M059J (cell line): ENCODE data around the gene AUTS2. TPM values are rescaled to one million over a fixed set of nuclear protein-coding genes. Genes with fewer than 3 reads are reported as not detected.
"Not testable (repeated sequence)": the region's sequence is repeated elsewhere in the genome, so short reads cannot be mapped to it uniquely, and the experiment has no call there.

Experiments
- DNase-seq: peaks from one replicate; pipeline ENCODE4 v3.0.0-alpha.2; 2012; ENCODE audit warnings: low read depth
- total RNA-seq: library from RNA; depleted of rRNA; stranded (reverse); fragments of >200 nt; shearing (Covaris generic); gene quantifications from 2 replicates; pipeline ENCODE4 v1.2.3, GENCODE V29; 2014

AUTS2 gene
- total RNA-seq, 1 experiment from 2014 or later, result 6.9 TPM

DNA sequence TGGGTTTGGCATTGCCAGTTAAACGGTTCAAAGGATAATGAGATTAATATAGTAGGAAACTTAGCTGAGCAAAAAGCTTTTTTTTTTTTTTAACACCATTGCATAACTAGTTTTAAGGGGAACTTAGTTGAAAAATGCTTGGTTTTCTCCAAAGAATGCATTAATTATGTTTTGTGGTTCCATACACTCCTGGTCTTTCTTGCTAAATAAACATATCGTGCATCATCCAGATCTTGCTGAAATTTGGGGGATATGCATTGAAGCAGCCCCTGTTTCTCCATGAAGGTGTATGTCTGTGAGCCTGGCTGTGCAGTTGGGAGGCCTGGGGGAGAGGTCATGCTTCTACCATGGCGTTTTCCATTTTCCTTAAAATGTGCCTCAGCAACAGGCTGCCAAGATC, 975.4 kb downstream of the AUTS2 start:
- no peak for DNase-seq

DNA sequence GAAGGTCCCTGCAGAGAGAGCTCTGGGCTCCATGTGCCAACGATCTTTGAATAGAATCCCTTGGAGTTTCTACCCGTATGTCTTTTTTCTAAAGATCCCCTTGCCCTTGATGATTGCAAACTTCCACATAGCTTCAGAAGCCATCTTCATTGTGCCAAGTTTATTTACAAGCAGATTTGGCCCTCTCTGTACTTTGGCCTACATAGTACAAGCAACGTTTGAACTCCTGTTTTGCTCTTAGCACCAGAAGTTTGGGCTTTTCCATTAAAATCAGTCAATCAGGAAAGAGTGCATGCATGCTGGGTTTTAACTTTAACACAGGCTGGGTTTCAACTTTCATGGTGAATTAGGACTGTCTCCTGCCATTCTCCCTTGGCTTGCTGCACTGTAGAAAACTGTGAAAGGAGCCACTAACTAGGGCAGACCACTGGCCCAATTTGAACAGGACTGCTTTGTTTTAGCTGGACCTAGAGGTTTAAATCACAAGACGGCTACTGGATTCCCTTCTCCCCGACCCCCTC, 976.1 kb downstream of the AUTS2 start:
- no peak for DNase-seq

DNA sequence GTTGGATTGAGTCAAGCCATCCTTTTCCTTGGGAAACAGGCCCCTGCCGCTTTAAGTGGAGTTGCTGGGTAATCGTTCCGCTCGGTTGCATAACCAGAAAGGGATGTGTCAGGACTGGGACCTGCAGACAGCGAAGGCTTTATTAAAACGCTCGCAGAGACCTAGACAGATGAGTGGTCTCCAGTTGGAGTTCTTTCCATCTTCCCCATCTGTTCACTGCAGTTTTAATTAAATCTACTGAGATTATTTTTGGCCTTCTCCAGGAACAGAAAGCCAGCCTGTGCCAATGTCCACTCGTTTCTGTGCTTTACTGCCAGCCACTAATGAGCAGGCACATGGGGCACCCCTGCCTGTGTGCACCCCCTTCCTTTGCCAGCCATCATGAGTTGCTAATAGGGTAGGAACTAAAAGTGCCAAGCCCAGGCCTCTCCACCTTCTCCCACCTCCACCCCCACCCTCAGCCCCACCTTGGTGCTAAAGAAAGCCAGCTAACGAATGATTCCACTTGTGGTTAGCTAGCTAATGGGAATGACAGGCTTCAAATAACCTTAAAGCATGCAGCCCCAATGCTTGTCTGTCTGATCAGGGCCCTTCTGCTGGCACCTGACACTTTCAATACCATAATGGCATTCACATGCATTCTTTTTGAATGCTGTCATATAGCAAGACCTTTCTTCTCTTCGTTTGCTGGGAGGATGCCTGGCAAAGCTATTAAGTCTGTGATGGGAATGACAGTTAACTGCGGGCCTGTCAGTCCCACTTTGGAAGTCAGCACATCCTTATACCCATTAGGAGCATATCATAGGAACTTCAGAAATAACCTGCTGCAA, 976.9 kb downstream of the AUTS2 start:
- DNase-seq, result peak; percentile 54

DNA sequence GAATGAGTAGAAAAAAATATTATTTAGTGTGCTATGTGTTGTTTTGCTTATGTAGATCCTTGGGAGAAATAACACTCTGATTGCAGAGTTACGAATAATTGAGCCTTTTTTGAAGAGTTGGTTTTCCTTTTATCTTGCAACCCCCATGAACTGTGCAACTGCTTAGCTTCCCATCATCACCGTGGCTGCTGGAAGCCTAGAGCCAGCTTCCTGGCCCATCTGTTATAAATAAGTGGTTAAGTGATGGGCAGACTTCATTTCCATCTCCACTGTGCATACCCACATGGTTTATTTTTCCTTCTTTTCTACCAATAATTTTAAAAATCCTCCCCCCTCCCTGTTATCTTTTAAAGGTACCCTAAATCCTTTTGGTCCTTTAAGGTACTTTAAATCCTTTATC, 978.8 kb downstream of the AUTS2 start:
- no peak for DNase-seq

DNA sequence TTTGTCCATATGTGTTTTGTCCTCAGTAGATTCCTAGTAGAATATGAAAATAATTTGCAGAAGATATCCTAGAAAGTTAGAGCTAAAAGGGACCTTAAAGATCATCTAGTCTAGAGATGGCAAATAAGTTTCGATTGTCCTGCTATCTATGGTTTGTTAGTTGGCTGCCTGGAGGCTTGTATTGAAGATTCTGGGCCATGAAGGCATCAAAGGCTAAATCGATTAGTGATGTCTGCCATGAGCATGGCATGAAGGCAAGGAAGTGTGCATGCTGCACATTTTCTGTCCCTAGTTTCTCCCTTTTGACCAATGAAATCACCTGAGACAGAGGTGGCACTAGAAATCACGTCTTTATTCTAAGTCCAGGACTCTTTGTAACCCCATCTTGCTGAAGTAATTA, 979.9 kb downstream of the AUTS2 start:
- DNase-seq, result no peak

DNA sequence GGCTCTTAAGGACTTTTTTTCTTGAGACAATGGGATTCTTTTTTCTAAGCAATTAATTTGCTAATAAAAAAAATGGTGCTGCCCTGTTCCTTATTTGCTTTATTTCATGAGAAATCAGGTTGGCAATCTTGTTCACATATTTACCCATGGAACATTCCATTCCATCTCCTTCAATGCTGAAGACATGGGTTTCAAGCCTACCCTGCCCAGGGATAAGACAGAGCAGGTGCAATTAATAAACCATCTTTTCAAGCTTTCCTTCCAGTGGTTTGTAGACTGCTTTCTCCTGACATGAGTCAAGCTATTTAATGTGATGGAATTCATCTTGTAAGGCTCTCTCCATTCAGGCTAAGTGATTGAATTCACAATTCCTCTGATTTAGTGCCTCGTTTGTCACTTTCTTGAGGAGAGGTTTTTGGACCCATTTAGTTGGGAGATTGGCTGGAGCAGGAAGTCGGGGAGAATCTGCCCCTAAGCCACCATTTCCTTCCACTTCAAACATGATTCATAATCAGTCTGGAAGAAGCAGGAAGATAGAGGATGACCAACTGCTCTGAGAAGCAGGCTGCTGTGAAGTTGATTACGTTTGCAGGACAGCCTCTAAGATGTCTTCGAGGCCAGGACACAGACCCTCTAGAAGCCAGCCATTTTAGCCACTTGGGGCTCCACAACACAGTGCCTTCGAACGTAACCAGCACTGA, 981.3 kb downstream of the AUTS2 start:
- DNase-seq, result peak; percentile 15

DNA sequence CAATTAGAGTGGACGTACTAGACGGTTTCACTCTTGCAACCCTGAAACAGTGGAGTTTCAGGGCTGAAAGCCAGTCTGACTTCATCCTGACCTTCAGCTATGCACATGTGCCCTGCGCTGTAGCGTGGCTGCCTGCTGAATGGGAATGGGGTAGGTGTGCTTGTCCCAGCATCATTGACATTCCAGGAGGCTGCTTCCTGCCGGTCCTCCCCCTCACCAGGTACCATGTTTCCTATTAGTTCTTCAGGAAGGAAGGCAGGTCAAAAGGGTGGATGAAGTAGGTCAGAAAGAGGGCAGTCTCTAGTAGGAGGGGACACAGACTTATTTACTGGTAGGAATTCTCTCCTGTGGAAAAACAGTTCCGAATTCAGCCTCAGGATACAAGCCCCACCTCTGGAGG, 981.9 kb downstream of the AUTS2 start:
- no peak for DNase-seq

DNA sequence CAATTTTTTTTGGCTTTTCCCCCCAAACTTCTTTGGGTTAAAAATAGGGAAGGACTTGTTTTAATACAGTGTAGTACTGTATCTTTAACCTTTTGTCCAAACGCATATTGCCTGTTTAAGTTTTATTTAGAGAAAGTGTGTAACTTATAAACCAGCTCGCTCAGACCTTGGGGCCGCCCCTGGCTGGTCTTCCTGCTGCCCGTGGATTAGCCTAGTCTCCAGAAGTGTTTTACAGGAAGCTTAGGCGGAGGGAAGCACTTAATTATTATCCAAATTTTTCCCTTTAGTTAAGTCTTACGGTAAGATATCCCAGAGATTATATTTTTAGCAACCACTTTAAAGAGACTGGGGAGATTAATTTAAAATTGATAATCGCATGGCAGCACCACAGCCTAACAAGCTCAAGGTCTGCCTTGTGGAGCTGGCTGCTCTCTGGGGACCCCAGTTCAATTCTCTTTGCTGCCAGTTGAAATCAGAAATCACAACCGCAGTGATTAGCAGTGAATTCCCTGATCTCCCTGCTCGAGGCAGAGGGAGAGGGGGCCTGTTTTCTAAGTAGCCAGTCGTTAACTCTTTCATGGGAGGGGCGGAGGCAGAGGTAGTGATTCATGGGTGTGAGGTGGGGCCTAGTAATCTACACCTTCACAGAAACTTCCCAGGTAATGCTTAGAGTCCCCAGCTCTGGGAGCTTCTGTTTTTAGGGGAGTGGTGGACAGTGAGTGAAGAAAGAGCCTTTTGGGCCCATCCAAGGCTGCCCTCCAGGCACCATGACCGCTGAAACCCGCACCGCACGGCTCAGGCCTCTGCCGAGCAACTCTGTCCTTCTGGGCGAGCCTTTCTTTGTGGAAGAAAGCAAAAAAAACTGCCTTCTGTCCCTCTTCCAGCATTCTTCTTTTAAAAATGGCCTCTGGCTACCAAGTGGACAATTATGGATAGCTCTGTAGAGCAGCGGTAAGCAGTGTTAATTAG, 984.9 kb downstream of the AUTS2 start:
- no peak for DNase-seq

DNA sequence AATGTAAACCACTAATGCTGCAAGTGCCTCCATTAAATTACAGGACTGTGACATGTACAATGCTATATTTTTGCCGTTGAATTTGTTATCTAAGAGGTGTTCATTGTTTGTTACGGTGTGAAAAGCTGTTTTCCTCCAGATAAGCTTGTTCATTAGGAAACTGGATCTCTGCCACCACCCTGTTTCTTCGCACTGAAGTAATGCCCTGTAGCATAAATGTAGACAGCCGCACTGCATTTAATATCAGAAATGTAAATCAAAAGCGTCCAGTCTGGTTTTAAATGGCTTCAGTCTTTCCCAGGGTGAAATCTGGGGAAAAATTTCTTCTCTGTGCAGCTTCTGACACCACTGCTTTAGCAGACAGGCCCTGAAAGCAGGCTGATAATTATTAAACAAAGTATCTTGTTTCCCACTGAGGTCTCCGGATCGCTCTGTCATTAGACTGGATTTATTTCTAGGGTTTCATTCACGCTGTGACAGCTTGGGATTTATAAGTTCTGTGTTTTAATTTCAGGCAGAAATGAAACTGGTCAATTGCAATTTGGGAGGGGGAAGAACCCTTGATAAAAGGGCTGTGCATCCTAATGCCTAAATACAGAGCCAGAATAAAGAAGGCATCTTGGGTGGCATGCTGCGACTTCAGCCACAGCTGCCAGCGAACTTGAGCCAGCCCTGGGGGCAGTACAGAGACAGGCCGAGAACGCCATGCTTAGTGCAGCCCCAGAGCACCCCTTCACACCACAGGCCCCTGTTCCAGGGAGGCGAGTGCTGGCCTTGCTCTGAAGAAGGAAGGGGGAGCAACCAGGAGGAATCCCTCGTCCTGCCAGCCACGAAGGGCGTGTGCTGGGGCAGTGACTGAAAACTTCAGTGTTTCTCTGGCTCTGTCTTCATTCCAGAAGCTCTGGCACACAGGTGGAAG, 985.9 kb downstream of the AUTS2 start:
- DNase-seq, result no peak

DNA sequence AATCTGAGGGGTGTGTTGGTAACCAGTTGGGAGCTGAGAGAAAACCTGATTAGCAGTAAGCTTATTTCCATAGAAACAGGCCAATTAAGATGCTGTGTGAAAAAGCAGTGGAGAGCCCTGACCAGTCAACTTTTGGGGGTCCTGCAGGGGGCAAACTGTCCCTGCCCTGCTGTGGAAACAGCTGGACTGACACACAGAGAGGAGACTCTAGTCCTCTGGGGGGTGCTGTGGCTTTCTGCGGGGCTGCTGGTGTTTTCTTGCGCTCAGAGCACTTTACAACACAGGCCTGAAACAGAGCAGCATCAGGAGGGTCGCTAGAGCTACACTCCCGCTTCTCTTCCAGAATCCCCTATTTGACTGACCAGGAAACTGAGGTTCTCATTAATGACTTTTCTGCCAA, 986.8 kb downstream of the AUTS2 start:
- DNase-seq, result no peak

DNA sequence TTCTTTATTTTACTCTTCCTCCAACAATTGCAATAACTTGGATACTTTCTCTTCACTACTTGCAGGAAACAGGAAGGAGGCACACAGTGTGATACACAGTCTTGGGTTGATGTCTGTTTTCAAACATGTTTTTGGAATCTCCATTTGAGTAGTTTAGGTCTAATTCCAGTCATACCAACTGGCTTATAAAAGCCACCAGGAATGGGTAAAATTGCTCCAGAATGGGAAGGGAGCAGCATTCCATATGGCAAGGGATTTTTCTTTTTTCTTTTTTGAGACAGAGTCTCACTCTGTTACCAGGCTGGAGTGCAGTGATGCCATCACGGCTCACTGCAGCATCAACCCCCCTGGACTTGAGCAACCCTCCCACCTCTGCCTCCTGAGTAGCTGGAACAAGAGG, 988.5 kb downstream of the AUTS2 start:
- no peak for DNase-seq

DNA sequence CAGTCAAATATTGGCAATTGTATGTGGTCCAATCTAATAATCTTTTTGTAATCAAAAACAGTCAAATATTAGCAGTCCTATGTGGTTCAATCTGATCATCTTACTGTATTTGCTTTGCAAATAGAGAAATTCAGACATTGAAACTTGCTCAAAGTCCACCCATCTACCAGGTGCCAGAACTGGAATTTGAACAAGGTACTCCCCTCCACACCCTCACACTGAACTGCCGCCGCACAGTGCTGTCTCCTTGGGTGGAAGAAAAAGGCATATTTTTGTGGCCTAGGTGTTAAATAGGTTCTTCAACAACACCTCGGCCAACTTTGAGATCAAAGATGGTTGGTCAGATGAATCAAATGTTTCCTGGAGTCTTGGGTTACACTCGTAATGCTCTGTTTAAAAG, 989.5 kb downstream of the AUTS2 start:
- no peak for DNase-seq

DNA sequence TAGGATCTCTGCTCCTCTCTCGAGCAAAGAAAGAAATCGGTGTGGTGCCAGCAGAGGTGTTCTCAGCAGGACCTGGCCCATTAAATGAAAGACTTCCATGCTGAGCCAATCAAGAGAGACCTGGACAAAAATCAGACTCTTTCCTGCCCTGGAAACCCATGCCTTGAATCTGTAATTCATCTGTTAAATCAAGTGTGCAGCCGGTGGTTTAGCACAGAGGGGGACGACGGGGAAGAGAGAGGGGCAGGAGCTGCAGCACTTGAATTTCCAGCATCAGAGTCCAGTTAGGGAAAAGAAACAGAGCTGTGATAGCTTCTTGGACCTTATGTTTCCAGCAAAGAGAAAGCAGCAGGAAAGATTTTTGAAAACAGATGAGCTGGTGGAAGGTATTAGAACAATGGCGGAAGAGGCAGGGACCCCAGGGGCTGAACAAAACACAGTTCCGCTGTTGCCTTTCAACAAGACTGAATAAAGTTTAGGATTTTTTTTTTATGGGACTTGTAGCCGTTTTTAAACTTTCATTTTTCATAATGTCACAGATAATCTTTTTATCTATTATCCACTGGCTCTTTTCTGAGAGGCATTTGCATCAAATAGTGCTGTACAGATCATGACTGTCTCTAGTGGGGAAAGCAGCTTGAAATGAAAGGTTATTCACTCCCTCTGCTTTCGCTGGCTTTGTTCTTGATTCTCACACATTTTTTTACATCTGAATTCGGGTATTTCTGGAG, 990.1 kb downstream of the AUTS2 start:
- DNase-seq, result no peak

DNA sequence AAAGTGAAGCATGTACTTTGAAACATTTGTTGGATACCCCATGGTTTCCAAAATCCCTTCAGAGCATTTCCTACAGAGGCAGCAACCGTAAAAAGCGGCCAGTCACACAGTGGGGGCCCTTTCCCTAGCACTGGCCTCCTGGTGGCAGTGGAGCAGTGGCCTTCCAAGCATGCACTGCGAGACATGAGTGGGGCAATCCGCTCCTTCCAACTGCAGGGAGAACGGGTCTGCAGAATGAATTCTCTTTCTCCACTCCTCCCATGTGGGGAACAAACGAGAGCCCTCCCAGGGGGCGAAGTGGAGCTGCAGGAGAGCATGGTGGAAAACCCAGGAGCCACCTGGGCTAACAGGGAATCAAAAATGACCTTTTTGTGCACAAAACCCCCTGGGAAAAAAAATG, 990.7 kb downstream of the AUTS2 start:
- DNase-seq, result no peak

DNA sequence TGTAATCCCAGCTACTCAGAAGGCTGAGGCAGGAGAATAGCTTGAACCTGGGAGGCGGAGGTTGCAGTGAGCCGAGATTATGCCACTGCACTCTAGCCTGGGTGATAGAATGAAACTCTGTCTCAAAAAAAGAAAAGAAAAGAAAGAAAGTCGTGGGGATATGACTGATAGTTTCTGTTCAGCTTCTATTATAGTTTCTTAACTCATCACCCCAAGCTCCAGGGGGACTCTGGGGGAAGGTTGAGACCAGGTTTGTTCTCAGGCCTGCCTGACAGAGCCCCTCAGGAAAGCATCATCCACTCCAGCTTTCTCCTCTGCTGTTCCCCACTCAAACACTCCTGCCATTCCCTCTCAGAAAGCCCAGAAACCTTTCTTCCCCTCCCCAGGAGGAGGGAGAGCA, 991.3 kb downstream of the AUTS2 start:
- DNase-seq, result no peak

DNA sequence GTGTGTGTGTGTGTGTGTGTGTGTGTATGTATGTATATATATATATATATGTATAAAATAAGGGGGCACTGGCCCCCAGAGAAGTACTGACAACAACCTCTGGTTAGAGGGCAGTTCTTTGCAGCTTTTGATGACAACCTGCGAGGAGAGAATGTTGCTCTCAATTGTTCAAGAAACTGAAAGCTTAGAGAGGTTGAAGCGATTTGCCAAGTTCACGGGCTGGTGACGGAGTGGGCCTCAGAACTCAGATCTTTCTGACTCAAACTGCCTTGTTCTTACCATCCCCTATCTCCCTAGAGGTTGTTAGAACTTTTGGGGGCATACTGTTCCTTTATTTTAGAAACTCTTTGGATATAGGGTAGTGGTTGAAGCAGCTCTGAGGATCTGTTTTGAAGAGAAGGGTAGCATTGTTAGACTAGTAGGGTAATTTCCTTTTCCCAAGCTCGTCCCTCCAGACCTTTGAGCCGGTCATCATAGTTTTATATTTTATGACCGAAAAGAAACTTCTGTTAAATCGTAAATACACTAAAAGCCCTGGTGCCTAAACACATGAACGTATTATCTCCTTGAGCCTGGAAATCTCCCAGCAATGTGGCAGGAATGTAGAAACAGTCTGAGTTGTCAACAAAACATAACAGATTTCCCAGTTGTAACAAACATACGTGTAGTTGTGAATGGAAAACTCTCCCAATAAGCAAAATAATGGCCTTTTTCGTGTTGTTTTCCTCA, 992.0 kb downstream of the AUTS2 start:
- no peak for DNase-seq

DNA sequence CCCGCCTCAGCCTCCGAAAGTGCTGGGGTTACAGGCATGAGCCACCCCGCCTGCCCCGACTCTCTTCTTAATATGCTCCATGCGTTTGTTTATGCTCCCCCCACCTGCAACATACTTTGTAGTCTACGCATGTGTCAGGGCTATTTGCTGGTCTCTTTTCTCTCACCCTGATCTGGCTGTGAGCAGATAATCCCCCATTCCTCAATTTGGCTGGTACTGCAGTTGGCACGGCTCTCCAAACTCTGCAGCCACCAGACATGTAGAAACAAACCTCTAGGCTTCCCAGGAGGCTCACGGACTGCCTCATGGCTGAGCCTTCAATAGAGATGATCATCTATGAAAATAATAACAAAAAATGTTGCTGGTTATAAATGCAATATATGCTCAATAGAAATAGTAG, 993.4 kb downstream of the AUTS2 start:
- DNase-seq, result no peak

DNA sequence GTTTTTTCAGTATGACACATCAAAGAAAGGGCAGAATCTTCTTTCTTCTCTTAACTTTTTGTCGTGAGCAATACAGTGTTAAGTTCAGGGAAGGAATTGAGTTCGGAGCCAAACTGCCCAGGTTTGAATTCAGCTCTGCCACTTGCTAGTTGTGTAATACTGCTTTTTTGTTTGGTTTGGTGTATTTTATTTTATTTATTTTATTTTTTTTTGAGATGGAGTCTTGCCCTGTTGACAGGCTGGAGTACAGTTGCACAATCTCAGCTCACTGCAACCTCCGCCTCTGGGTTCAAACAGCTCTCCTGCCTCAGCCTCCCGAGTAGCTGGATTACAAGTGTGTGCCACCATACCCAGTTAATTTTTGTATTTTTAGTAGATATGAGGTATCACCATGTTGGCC, 993.9 kb downstream of the AUTS2 start:
- DNase-seq, result no peak

DNA sequence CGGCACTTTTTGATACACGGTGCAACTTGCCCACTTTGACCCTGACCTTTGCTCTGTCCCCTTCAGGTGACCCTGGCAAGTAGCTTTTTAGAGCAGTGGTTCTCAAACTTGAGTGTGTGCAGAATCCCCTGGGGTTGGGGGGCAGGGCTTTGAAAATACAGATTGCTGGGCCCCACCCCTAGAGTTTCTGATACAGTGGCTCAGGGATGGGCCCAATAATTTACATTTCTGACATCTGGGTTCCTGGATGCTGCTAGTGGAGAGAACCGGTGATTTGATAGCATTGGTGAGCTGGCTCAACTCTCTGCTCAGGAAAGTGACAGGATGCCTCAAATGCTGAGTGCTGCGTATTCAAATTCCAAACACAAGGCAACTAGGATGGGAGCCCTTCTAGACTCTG, 995.9 kb downstream of the AUTS2 start:
- no peak for DNase-seq

DNA sequence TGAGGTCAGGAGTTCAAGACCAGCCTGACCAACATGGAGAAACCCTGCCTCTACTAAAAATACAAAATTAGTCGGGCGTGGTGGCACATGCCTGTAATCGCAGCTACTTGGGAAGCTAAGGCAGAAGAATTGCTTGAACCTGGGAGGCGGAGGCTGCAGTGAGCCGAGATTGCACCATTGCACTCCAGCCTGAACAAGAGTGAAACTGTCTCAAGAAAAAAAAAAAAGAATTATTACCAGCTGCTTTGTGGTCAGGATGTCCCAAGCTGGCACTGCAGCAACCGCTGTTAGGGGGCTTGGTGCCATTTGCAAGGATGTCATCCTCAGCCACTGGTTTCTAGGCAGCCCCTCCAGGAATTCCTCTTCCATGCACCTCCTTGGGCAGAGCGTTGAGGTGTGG, 996.6 kb downstream of the AUTS2 start:
- not testable (repeated sequence) for DNase-seq
